ENCODE data around the gene ETV2. TPM values are rescaled to one million over a fixed set of nuclear protein-coding genes. Genes with fewer than 3 reads are reported as not detected.
A peak's percentile ranks its signal among the peaks of the same experiment; 100 is the strongest.

The ETV2 gene
- total RNA-seq, 1 experiment from 2014 or later: 1.5 TPM

GRCh38 chr19:35644987-35645679 is 3.6 kb downstream of the ETV2 start:
- no TSS peak for BruUV-seq (replicated peaks)
- H3K27ac ChIP-seq (ENCODE audit: low read depth, low read length): peak overlapping the region; percentile 85
- peak overlapping the region; percentile 99 for H3K4me2 ChIP-seq (ENCODE audit: low read length)
- POLR2A ChIA-PET: interaction anchor here (1.0 to 2.0 kb wide), 6 partner anchors 32 to 199 kb away, joined by 3 to 6 read pairs (median 4); partner anchors contain the start of gene HAUS5
- peak overlapping the region; percentile 43 for H2AFZ ChIP-seq (ENCODE audit: low read depth, low read length, poor library complexity, severe bottlenecking)
- H3K4me1 ChIP-seq (ENCODE audit: control insufficient read depth in 1 of 2, insufficient read depth in 2 of 2, low read length in 2 of 2): peaks cover 14 to 56% of the 10 kb centered on the region in 2 experiments; a peak in 3 of 4 replicates
- H3K9me2 ChIP-seq (ENCODE audit: insufficient read depth): no peaks in the 10 kb centered on the region
- CTCF ChIA-PET: interaction anchor here (1.0 to 1.2 kb wide), 2 partner anchors 10 to 150 kb away, joined by 3 read pairs; no protein-coding TSS in a partner anchor
- H3K4me3 ChIP-seq (replicated peaks in 1 of 2; ENCODE audit: low read depth in 1 of 2, low read length in 2 of 2): peak overlapping the region; percentile 61 to 66
- TF ChIP-seq ATF3 (IDR thresholded peaks at IDR 0.05) (no peak), SIN3A (IDR thresholded peaks at IDR 0.05; ENCODE audit: low read depth) (no peak), POLR2AphosphoS5 (IDR thresholded peaks at IDR 0.05; ENCODE audit: low read depth, low read length) (no peak), EZH2 (IDR thresholded peaks at IDR 0.05) (no peak), TCF7L2 (IDR thresholded peaks at IDR 0.05; ENCODE audit: borderline replicate concordance, extremely low read depth, insufficient read depth, insufficient read length) (peak; percentile 77), REST (IDR thresholded peaks at IDR 0.05; ENCODE audit: low read depth) (no peak), ZNF274 (IDR thresholded peaks at IDR 0.05; ENCODE audit: low read depth, low read length) (no peak), EZH2phosphoT487 (IDR thresholded peaks at IDR 0.05; ENCODE audit: borderline replicate concordance) (no peak), ZBTB33 (IDR thresholded peaks at IDR 0.05; ENCODE audit: extremely low read depth, insufficient replicate concordance, low read length) (no peak), YY1 (IDR thresholded peaks at IDR 0.05; ENCODE audit: extremely low read depth, insufficient replicate concordance, low read depth, low read length) (no peak), FOSL1 (IDR thresholded peaks at IDR 0.05; ENCODE audit: low read depth) (no peak), JUND (IDR thresholded peaks at IDR 0.05) (no peak), SP1 (IDR thresholded peaks at IDR 0.05; ENCODE audit: low read depth) (no peak), MAX (IDR thresholded peaks at IDR 0.05) (peak; percentile 21; the same call in 1 of the 2 replicates)
- H3K79me2 ChIP-seq (ENCODE audit: insufficient read depth, low read length): peaks cover 20% of the 10 kb centered on the region
- peak; percentile 56 for DNase-seq (ENCODE audit: low read depth, low spot score)
- RAD21 ChIA-PET (ENCODE audit: low non-redundant PET in 1 of 2, low total read pairs in 2 of 2, uncharacterized antibody in 2 of 2, unreplicated experiment in 2 of 2): no interaction called here
- H3K9me3 ChIP-seq (ENCODE audit: control insufficient read depth in 1 of 2, insufficient read depth in 1 of 2, low read depth in 1 of 2, low read length in 2 of 2): no peaks in the 10 kb centered on the region
- H3K27me3 ChIP-seq (ENCODE audit: insufficient read depth, low read length): no peaks in the 10 kb centered on the region
- intact Hi-C loops (cut with micrococcal nuclease): no loop called here
- no peaks in the 10 kb centered on the region; a peak in 1 of 4 replicates for H3K36me3 ChIP-seq (ENCODE audit: control insufficient read depth in 1 of 2, insufficient read depth in 2 of 2, low read length in 2 of 2)
- peak; percentile 40 for ATAC-seq
- H4K20me1 ChIP-seq (ENCODE audit: insufficient read depth): no peaks in the 10 kb centered on the region
- peak overlapping the region; percentile 69 for H3K9ac ChIP-seq (ENCODE audit: low read length)

All from HCT116 (cell line).